HG02763 (cell line): ENCODE results near the gene SCUBE3.

Source experiments
- ATAC-seq: cut with Tn5 transposase; IDR thresholded peaks from one replicate; pipeline ENCODE4 v1.9.1; 2021; ENCODE audit warnings: mild to moderate bottlenecking, moderate library complexity; ENCODE audit not compliant: unreplicated experiment

The SCUBE3 gene

DNA sequence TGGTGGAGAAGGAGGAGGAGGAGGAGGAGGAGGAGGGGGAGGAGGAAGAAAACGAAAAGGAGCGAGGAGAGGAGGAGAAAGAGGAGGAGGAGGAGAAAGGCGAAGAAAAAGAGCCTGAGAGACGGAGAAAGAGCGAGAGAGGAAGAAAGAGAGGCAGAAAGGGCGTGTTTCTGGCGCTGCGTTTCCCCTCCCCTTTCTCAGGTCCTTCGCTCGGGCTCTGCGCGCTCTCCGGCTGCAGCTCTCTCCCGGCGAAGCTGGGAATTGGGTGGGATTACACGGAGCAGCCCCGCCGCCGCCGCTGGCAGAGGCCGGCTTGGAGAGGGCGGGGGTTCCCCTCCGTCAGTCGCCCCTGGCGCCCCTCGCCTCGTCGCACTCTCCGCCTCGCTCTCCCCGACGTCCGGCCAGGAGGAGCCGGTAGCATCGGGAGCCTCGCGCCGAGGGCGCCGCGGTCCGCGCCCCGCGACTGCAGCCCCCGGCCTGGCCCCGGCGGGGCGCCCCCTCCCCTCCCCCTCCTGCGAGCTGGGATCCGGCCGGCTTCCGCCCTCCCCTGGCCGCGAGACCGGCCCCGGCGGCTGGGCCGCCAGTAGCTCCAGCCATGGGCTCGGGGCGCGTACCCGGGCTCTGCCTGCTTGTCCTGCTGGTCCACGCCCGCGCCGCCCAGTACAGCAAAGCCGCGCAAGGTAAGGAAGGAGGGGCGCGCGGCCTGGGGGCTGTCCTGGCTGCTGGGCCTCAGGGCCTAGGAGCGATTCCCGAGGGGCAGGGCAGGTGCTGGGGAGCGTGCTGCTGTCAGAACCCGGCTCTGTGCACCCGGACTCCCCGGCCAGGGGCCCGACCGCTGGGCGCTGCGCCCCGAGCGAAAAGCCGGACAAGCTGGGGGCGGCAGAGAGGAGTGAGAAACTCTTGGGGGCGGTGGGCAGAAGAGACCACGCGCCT lies at the start of gene SCUBE3:
Gene SCUBE3 (plus strand): TSS at position 133 of the 933 bp plus-strand sequence. CDS start 463 bp downstream, at position 596.
- ATAC-seq: no peak

DNA sequence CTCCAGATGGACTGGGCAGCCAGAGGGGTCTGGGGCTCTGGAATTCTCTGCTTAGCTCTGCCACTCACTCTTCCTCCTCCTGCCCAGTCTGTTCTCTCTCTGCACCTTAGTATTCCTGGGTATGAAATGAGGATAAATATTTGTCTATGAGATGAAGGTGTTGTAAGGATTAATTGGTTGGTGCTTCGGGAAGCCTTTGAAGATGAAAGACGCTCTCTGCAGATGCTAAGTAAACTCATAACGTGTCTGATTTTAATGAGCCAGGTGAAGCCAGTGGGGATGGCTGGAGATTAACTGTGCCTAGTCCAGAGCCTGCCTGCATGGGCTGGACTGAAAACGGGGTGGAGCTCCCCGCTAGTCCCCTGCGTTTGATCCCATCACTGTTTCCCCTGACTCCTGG lies 49.5 kb upstream of the SCUBE3 start:
- ATAC-seq: no peak

DNA sequence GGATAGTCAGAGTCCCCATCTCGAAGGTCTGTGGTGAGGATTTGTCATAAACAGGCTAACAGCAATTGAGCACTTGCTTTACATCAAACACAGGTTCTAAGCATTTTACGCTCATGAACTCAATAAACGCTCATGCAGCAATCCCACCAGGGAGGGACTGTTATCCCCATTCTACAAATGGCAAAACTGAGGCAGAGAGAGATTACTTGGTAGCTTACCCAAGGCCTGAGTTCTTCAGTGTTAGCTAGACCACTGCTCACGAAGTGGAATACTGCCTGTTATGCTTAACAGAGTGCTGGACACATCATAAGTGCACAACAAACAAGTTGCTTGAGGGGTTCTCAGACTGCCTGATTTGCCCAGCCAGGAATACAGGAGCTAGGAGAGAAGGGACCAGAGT lies 48.9 kb upstream of the SCUBE3 start:
- no peak for ATAC-seq

DNA sequence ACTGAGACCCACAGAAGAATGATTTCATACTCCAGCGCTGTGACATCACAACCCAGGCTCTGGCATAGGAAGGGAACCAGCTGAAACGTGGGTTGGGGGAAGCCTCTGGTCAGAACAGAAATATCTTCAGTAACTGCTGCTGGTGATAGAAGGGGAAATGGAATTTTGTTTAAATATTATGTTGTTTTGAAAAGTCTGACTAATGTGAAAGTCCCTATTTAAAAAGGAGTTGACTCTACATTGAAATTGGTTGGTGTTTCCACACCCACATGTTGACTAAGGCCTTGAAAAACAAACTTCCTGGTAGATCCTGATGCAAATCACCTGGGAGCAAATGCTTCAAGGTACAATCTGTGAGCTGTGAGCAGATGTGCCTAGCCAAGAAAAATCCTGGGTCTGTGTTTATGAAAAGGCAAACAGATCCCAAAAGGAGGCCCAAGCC lies 48.1 kb upstream of the SCUBE3 start:
- ATAC-seq: no peak

DNA sequence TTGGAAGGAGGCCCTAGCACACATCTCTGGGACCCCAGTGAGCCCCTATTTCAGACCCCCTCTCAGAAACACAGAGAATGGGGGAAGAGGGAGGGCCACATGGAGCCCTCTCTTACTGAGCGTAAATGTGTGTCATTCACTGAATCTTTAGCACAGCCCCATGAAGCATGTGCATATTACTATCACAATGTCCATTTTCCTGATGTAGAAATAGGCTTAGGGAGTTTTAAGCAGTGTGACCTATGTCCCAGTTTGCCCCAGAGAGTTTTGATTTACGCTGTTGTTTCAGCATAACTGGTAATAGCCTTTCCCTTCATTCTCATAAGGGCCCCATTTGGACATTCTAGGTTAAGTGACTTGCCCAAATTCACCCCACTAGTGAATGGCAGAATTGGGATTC lies 47.6 kb upstream of the SCUBE3 start:
- no peak for ATAC-seq

DNA sequence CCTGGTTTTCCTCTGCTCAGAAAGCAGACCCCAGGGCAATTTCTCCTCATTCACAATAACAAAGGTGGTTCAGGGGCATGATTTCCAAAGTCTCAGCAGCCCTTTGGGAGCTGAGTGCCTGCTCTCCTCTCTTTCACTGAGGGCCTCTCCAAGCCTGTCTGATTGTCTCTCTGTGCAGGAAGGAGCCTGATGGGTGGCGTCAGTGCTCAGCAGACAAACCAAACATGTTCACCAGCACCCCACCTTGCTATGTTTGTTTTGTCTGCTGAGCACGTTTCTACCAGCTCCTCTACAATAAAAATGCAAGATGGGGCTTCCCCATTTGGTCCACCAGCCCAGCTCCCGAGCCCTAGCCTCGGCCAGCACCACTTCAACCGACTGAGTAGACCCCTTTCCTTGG lies 47.2 kb upstream of the SCUBE3 start:
- ATAC-seq: no peak

DNA sequence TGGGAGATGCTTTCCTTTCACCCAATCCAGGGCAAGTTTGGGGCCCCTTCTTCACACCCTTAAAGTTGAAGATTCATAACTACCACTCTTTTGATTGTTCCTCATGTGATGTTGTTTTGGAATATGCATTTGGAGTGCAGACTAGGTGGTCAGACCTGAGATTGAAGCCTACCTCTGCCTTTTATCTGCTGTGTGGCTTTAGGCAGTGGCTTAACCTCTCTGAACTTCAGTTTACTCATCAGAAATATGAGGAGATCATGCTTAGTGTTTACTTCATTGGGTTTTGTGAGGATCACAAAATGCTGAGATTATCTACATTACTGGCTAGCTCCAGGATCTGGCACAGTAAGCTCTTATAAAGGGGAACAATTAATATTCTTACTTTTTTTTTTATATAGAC lies 46.3 kb upstream of the SCUBE3 start:
- ATAC-seq: no peak

DNA sequence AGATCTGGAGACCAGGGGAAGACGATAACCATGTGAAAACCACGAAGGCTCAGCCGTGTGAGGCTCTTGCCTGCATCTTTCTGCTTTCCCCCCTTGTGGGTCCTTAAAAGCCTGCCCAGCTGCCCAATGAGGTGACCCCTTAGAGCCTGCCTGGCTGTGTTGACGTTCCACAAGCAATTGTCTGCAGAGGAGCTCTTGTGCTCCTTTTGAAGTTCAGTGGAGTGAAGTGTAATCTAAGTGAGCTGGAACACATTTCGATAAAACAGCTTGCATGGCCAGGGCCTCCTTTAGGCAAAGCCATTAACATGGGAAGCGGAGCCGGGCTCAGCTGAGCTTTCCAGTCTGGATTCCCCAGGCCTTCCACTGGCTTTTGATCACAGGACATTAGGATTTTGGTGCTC lies 45.3 kb upstream of the SCUBE3 start:
- no peak for ATAC-seq

DNA sequence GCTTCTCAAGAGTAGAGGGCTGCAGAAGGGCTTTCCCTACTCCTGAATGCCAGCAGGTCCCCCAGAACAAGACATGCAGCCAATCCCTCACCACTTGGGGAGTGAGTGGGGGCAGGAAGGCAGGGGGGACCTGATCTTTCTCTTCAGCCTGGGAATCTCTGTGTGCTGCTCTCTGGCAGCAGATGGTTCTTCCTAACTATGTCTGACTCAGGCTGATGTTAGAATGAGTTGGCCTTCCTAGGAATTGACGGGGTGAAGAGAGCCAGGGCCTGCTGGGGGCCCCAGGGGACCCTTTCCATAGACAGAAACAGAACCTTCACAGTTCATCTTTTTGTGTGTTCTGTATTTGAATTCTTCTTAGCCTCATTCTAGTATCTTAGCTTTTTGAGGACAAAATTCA lies 43.6 kb upstream of the SCUBE3 start:
- no peak for ATAC-seq

DNA sequence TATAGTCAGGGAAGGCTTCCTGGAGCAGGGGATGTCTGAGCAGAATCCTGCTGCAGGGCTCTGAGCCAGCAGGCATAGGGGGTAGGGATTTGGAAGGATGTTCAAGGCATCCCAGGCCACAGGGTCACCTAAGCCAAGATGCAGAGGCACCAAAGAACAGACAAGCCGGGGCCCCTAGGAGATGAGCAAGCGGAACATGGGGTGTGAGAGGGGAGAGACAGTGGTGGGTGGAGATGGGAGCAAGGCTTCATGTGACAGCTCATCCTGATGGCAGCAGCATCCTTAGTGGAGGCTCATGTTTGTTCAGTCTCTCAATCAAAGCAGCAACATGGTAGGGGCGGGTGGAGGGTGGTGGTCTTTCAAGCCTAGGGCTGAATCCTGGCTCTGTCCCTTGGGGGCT lies 42.9 kb upstream of the SCUBE3 start:
- no peak for ATAC-seq

DNA sequence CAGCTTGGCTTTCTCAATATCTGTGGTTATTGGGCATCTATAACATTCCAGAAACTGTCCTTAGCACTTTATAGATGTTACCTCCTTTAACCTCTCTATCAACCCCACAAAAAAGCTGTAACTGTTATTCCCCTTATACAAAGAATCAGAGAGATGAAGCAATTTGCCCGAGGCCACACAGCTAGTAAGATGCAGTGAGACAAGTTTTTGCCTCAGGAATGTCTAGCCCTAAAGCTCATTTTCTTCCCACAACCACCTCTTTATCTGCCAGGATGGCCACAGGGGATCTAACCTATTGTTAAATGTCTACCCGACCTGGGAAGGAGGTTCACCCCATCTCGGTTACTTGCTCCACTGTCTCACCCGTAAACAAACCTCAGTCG lies 40.7 kb upstream of the SCUBE3 start:
- no peak for ATAC-seq

DNA sequence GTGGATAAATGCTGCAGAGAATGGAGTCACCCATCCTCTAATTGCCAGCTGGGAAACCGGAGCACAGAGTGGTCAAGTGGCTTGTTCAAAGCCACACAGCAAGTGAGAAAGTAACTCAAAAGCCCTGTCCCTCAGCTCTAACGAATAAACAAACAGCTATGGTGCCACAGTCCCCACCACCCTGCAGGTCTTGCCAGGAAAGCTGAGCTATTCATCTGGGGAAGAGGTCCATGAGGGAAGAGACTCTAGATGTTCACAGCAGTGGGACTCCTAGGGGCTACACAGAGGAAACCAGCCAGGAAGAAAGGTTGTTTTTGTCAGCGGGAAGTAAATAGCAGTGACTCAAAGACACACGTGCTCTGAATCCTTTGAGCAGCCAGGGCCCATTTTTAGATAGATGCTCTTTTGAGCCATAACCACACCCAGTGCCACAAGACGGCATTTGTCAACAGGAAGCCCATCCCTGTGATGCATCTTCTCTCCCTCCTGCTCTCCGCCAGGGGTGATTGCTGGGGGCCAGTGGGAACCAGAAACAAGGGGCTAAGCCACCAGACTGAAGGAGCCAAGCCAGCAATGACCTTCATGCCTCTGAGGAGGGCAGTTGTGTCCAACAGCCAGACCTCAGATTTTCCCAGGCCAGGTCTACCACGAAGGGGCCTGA lies 40.2 kb upstream of the SCUBE3 start:
- no peak for ATAC-seq

DNA sequence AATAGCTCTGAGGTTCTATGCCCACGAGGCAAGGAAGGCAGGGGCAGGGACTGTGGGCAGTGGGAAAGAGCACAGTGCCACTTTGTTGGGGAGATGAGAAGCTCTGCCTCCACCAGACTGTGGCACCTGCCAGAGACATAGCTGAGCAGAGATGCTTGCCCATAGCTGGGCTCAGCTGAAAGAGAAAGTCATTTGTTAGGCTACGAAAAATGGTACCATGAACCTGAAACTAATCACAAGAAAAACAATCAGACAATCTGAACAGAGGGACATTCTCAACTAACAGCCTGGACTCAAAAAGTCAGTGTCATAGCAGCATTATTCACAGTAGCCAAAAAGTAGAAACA lies 39.7 kb upstream of the SCUBE3 start:
- ATAC-seq: no peak

DNA sequence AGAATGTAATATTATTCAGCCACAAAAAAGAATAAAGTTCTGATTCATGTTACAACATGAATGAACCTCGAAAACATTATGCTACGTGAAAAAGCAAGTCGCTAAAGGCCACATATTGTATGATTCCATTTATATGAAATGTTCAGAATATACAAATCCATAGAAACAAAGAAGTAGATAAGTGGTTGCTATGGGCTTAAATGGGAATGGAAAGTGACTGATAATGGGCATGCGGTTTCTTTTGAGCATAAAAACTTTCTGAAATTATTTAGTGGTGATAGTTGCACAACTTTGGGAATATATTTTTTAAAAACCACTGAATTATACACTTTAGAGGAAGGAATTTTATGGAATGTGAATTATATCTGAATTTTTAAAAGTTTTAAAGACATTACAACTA lies 39.3 kb upstream of the SCUBE3 start:
- ATAC-seq: no peak

DNA sequence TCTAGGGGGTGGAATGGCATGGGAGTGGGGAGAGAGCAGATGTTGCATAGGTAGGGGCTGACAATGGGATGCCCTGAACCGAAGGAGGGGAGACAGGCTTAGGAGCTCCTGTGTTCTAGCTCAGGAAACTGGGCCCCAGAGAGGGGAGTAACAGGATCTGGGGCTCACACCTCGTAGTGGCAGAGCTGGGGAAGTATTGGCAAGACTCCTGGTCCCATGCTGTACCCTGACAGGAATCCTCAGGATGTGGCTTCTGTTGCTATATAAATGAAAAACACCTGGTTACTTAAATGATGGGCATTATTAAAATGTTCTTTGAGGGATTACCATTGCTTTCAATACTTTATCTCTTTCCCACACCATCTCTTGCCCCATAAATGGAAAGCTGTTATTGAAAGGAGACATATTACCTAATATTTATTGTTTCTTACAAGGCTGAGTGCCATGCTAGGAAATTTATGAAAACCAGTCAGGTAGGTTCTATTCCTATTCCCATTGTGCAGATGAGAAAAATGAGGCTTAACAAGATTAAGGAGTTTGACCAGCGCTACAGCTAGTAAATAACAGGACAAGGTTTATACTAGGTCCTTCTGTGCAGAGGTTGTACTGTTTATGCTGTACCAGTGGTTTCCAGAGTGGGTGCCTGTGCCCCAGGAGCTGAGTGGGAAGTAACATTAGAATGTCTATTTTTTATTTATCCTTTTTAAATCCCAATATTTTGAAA lies 37.3 kb upstream of the SCUBE3 start:
- ATAC-seq: no peak

DNA sequence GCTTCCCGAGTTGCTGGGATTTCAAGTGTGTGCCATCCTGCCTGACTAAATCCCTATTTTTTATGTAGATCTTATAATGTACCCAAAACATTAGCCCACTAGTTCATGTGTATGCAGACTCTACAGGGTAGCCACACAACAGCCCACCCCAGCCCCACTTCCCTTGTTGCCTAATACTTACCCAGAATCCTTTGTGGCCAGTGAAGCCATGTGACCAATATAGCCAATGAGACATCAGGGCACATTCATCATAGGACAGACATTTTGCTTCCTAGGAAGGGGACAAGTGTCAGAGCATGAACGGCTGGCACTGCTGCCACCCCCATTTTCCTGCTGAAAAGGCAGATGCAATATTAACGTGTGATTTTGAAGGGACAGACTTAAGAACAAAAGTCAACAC lies 36.6 kb upstream of the SCUBE3 start:
- no peak for ATAC-seq

DNA sequence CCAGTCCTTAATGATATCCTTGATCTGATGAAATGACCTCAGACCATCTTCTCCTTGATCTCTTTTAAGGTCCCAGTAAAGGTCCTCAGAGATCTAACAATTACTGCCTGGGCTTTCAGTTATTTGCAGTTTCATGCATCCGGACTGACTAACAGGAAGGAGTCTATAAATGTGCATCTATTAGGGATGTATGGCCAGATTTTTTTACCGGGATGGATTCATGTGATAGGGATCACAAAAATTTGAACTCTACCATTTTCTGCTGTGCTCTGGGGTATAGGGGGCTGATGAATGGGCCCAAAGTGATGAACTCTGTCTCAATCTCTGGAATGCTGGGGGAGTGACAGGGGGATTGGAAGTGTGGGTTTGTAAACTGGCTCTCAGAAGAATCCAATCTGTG lies 36.2 kb upstream of the SCUBE3 start:
- ATAC-seq: no peak

DNA sequence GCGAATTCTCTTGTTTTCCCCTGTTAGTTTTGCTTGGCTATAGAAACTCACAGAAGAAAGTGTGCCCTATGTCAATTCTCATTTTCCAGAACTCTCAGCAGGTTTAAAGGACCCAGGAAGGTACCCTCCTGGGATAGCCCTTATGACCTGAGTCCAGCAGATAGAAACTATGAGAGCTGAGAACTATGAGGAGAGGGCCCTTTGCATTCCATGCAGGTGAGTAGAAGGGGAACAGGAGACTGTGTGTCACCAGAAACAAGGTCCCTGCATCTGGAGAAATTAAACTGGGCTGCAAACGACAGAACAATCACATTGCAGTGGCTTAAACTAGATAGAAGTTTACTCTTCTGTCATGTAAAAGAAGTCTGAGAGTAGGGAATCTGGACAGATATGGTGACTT lies 35.7 kb upstream of the SCUBE3 start:
- ATAC-seq: no peak

DNA sequence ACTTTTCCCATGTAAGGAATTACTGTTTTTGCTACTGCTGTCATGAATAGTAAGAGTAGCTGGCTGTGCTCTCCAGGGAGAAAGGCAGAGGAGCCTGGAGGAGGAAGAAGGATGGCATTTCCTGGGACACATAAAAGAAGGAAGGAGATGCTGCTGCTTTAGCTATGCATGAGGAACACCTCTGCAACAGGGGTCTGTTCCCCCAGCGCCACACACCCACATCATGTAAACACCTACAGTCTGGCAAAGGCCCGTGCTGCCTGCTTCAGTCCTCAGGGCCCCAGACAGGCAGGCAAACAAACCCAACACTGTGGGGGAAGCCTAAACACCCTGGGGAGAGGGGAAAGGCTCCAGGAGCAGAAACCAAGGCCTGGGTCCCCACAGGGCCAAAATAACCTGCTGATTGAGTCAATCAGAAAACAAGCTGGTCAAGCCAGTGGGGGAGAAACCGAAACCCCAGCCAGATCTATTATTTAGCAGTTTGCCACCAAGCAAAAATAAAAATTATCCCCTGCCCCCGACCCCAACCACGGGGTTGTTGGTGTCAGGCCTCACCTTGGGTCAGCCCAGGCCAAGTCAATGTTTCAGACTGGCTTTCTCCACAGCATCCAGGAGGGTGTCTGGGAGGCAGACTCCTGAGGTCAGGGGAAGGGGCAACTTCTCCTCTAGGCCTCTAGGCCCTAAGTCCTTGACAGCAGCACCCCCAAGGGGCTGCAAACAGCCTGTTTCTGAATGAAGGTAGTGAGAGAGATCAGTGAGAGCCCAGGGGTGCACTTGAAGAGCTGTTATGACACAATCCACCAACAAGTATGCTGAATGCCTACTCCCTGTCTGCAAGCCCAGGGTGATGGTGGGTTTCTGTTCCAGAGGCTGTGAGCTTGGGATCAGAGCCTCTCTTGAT lies 34.6 kb upstream of the SCUBE3 start:
- no peak for ATAC-seq

DNA sequence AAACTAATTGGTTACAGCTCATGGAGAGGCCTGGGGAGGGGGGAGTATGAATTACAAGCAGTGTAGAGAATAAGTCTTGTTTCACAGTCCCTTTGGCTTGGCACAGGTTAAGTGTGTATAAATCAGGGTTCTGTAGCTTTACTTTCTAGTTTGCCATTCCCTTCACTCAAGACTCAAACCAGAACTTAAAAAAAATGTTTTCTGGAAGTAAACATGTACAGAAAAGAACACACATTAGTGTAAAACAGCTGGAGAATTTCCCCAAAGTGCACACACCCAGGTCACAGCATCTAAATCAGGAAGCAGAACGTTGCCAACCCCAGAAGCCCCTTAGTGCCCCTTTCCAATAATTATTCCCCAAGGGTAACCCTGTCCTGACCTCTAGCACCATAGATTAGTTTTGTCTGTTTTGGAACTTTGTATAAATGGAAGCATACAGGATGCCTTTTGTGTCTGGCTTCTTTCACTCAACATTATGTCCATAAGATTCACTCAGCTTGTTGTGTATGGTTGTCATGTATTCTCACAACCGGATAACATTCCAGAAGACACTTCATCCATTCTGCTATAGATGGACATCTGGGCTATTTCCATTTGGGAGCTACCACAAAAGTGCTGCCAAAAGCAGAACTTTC lies 33.7 kb upstream of the SCUBE3 start:
- no peak for ATAC-seq
